NCI-H1105 (cell line): ENCODE data around the gene DRAP1.

Experiments
- DNase-seq: peaks from one replicate; lab custom pipeline; 2025; lab: John Stamatoyannopoulos, UW

Gene DRAP1

GRCh38 chr11:65903715-65904114, 15.5 kb upstream of the DRAP1 start:
- no peak for DNase-seq

DNA sequence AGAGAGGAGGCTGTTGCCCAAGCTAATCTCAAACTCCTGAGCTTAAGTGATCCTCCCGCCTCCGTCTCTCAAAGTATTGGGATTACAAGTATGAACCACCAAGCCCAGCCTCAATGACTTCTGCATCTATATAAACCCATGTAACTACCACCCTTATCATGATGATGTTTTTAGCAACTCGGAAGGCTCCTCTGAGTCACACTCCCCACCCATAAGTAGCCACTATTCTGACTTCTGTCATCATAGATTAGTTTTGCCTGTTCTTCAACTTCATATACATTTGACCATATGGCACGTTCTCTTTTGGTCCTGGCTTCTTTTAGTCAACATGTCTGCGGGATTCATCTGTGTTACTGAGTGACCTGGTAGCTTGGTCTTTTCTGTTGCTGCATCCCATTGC, 12.6 kb upstream of the DRAP1 start:
- no peak for DNase-seq

GRCh38 chr11:65907878-65908277, 11.3 kb upstream of the DRAP1 start:
- DNase-seq = no peak

- peak; percentile 65 for DNase-seq
Observed at GRCh38 chr11:65911682-65912568, 7.3 kb upstream of the DRAP1 start.

GRCh38 chr11:65912845-65913244, 6.4 kb upstream of the DRAP1 start:
- DNase-seq = no peak

- no peak for DNase-seq
Observed at GRCh38 chr11:65915101-65915820, 4.0 kb upstream of the DRAP1 start.

DNA sequence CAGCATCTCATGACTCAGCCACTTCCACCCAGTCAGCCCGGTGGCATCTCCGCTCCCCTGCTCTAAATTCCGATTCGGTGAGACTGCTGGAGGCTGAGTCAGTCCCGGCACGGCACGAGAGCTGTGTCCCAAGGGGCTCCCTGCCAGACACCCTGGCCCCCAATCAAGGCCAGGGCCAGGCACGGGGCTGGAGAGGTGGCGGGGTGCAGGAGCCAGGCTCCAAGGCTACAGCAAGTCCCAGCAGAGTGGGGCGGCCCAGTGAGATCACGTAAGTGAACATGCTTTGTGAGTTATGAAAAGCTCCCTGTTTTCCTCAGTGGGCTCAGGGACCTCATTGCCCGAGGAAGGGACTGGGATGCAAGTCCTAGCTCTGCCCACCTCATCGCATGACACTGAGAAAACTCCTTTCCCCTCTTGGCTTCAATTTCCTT, 3.4 kb upstream of the DRAP1 start:
- DNase-seq = no peak

- no peak for DNase-seq
Observed at GRCh38 chr11:65916391-65916790, 2.8 kb upstream of the DRAP1 start.

DNA sequence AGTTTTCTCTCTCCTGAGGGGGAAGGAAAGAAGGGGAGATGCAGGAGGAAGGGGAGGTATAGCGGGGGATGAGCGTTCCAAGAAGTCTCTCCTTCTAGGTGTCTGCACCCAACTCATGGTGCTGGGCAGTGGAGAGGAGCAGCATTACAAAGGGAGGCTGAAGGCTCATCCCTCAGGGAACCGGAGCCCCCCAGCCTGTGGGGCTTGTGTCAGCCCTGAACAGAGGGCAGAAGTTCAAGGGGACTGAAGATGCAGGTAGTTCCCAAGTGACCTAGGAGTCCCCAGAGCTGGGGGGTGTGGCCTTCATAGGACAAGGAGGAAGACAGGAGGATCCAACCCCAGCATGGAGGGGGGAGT, 2.2 kb upstream of the DRAP1 start:
- no peak for DNase-seq

DNA sequence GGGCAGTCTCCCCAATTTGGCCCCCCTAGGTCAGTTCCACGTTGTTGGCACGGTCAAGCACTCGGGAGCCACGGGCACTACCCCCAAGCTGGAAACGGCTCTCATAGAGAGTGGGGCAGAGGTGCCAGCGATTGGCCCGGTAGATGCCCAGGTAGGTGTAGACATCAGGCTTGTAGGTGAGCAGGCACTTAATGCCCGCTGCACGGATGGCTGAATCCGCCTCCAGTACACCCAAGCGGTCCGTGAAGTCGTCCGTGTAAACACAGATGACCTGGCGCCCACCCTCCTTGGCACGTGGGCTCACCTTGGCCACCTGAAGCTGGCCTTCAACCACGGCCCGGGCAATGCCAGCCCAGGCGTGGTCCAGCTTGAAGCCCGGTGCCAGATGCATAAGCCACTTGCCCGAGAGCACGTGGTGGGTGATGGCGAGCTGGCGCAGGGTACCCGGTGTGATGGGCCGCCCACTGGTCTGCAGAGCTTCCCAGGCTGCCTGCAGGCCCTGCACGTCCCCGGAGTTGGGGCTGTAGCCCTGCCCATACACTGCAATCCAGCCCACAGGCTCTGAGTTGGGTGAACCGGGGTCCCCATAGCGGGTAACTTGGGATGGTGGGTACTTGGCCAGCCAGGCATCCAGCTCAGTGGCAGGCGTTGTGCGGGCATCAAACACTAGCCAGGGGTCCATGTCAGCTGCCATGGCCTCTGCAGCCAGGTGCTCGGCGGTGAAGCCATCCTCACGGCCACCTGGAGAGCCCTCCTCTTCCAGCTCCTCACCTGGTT, 1.6 kb upstream of the DRAP1 start:
- DNase-seq = no peak

DNA sequence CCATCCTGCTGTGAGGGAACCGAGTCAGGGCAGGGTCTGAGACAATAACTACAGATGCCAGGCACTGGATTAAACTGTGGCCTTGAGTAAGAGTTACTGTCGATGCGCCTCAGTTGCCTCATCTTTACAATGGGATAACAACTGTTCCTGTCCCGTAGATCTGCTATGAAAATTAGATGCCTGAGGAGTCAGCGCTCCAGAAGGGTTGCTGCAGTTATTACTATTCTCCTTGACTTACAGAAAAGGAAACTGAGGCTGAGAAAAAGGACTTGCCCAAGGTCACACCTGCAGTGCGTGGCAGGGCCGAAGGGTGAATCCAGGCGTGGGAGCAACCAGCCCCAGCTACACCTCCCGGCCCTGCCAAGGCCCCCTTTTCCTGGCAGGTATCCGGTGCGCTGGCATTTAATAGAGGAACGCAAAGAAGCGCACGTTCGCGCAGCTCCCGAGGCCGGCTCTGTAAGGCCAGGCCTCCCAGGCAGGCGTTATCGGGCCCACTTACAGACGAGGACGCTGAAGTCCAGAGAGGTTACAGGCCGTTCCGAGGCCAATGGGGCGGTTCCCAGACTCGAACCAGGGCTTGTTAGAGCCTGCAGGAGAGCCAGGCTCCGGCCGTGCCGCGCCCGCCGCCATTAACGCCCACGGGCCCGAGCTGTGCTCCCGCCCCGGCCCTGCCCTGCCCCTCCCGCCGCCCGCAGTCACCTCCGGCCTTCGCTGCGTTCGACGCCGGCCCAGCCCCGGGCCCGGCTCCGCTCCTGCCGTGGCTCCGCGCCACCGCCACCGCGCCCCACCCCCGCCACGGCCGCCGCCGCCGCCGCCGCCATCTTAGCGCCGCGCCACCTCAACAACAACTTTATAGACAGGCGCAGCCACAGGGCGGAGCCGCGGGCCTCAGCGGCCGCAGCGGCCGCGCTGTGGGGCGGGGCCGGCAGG, 750 bp upstream of the DRAP1 start, which contains the start of gene C11orf68:
C11orf68 (minus strand) TSS at position 852 of the 930 bp plus-strand sequence; CDS start at position 821, 31 bp downstream.
- no peak for DNase-seq

GRCh38 chr11:65919573-65920371, 546 bp downstream of the DRAP1 start:
- no peak for DNase-seq

DNA sequence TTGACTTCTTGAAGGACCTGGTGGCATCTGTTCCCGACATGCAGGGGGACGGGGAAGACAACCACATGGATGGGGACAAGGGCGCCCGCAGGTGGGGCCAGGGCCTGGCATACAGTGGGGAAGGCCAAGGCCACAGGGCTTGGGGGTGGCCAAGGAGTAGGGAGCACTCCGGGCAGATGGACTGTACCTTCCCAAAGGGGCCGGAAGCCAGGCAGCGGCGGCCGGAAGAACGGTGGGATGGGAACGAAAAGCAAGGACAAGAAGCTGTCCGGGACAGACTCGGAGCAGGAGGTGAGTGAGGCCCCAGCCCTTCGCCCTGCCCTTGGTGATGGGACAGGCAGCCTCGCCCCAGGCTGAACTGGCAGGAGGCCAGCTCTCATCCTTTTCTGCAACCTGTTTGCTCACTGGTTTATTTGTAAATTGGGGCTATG, 1.2 kb downstream of the DRAP1 start:
- DNase-seq = no peak

GRCh38 chr11:65921033-65921555, 1.9 kb downstream of the DRAP1 start:
- DNase-seq = no peak

DNA sequence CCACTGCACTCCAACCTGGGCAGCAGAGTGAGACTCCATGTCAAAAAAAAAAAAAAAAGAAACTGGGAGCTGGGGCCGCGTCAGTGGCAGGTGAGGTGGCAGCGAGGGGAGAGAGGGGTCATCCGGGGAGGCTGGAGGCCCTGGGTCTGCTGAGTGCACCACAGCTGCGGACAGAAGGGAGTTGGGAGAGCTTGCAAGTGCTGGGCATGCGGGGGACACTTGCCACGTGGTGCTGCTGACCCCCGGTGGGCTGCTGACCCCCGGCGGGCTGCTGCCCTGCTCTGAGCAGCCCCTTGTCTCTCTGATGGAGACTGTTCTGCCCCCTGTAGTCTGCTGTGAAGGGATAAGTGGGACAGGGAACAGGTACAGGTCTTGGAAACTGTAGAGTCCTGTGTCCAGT, 2.6 kb downstream of the DRAP1 start:
- DNase-seq = no peak

GRCh38 chr11:65922565-65922964, 3.3 kb downstream of the DRAP1 start:
- DNase-seq = no peak

GRCh38 chr11:65925397-65925796, 6.2 kb downstream of the DRAP1 start:
- no peak for DNase-seq

GRCh38 chr11:65927904-65928397, 8.7 kb downstream of the DRAP1 start:
- no peak for DNase-seq

GRCh38 chr11:65928667-65929066, 9.4 kb downstream of the DRAP1 start:
- no peak for DNase-seq
